Glomerular visceral epithelial cell (primary cell): ENCODE measurements around the gene MNS1.
"Not testable (repeated sequence)": the region's sequence is repeated elsewhere in the genome, so short reads cannot be mapped to it uniquely, and the experiment has no call there.

Experiments
- DNase-seq: peaks from one replicate; pipeline ENCODE4 v3.0.0-alpha.2; 2016; ENCODE audit errors: extremely low spot score

MNS1 gene

DNA sequence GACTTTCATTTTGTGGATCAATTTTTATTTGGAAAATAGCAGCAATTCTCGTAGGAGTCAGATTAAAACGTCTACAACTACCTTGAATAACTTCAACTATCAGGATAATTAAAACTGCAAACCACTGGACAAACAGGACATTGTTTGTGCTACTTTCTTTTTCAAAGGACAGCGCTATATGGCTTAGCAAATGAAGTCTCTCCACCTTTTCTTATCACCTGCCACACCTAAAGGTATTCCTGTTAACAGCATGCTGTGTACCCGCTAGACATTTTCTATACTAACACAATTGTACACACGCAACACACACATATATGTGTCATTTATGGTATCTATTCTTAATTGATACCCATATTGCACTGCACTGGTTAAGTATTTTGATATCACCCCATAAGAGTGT, 19.2 kb downstream of the MNS1 start:
- DNase-seq = no peak

- DNase-seq = no peak
These were observed 22.6 kb downstream of the MNS1 start for GRCh38 chr15:56442354-56442753.

GRCh38 chr15:56440214-56440770, 24.6 kb downstream of the MNS1 start:
- DNase-seq = no peak

- DNase-seq = no peak
These were observed 32.6 kb downstream of the MNS1 start for GRCh38 chr15:56432304-56432703.

DNA sequence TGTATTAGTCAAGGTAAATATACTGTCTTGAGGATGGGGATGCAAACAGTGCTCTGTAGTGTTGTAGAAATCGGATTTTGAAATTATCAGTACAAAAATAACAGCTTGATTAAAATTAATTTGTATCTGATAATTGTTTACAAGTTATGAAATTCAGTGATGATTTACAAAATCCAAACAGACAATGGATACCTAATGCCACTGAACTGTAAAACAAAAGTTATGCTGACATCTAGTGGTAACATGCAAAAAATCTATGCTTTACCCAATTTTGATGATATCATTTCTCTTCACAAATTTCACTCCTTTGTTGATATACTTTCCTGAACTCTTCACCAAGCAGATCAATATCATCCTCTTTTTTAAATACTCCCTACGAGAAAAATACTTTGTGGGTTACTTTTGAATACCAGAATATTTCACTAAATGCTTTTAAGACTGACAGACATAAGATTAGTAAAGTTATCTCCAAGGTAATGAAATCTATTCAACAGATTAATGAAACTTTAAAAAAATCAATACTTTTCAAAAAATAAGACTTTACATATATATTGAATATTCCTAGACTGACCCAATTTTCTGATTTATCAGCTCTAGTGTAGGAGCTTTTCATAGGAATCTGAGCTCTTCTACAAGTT, 36.0 kb downstream of the MNS1 start:
- peak; percentile 25 for DNase-seq

- no peak for DNase-seq
These were observed 39.0 kb downstream of the MNS1 start for GRCh38 chr15:56425976-56426375.

- no peak for DNase-seq
These were observed 39.7 kb downstream of the MNS1 start for GRCh38 chr15:56425276-56425675.

- DNase-seq = not testable (repeated sequence)
These were observed 51.7 kb downstream of the MNS1 start for GRCh38 chr15:56413114-56413733.

GRCh38 chr15:56411122-56411749, 53.7 kb downstream of the MNS1 start:
- no peak for DNase-seq

DNA sequence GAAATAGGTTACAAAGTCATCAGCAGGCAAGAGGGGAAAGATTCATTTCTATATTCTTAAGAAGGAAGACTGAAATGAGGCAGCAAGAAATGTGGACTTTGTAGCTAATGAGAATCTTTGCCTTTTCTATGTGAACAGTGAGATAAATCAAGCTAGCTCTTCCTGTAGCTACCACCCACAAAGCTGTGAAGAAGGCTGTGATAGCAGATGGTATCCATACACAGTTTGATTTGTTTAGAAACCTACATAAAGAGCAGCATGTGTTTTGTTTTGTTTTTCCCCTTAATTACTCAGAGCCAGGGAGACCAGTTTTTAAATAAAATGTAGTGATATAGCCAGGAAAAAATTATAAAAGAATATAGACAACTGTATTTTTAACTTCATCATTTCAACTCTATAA, 54.2 kb downstream of the MNS1 start:
- DNase-seq = no peak

- not testable (repeated sequence) for DNase-seq
These were observed 65.7 kb downstream of the MNS1 start for GRCh38 chr15:56399209-56399608.

DNA sequence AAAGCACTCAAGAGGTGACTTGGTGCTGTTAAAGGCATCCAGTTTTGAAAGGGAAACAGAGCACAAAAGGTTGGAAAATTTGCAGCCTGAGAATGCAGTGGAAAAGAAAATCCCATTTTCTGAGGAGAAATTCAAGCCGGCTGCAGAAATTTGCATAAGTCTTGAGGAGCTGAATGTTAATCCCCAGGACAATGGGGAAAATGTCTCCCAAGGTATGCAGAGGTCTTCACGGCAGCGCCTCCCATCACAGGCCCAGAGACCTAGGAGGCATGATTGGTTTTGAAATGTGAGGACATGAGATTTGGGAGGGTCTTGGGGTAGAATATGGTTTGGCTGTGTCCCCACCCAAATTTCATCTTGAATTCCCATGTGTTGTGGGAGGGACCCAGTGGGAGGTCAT, 67.6 kb downstream of the MNS1 start:
- DNase-seq = not testable (repeated sequence)

DNA sequence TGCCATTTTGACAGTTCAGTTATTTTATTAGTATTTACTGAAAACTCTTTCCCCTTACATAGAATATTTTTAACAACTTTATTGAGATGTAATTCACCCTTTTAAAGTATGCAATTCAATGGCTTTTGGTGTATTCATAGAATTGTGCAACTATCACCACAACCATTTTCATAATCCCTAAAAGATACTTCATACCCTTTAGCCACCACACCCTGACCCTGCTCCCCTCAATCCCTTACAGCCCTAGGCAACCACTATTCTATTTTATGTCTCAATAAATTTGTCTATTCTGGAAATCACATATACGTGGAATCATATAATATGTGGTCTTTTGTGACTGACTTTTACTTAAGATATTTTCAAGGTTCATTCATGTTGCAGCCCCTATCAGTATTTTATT, 70.0 kb downstream of the MNS1 start:
- DNase-seq = no peak

DNA sequence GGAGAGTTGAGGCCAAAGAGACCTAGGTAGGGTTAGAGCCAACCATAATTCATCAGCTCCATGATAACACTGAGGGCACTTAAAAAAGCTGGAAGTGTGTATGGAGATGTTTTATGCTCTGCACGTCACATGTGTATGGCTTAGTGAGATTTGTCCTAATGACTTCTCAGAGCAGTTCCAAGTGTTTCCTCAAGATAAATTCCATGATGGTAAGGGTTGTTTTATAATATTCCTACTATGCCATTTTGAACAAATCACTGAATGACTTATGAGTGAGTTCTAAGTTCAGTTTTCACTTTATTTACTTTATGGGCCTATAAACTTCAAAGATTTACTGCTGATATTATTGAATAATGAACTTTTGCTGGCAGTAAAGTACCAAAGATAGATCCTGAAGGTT, 71.7 kb downstream of the MNS1 start:
- no peak for DNase-seq

GRCh38 chr15:56390739-56391267, 74.1 kb downstream of the MNS1 start:
- DNase-seq = no peak

GRCh38 chr15:56385908-56386307, 79.0 kb downstream of the MNS1 start:
- DNase-seq = no peak

- DNase-seq = no peak
These were observed 81.9 kb downstream of the MNS1 start for GRCh38 chr15:56383010-56383409.
